A549 (cell line): Measurements from ENCODE around the gene KAT2A. TPM values are rescaled to one million over a fixed set of nuclear protein-coding genes. Genes with fewer than 3 reads are reported as not detected.

Experiments used
- ATAC-seq, 2 experiments: fragments of 200-7000 bp in 1 of 2; fragments of >200 bp in 1 of 2; cut with Nextera tagmentation in 1 of 2; cut with Tn5 transposase in 1 of 2; 3 replicates each; pipeline versions ENCODE4 v1.8.0 to v1.9.1; 2018 to 2020; ENCODE audit warnings: mild to moderate bottlenecking in 1 of 2, moderate library complexity in 1 of 2
- CTCF ChIA-PET: fragments of 300-600 bp; sonication (Branson Sonifier 250); formaldehyde crosslinking; extraction: SDS; loops from one replicate; lab custom pipeline; 2021; ENCODE audit warnings: antibody characterized with exemption, inconsistent platforms; lab: Yijun Ruan, JAX
- POLR2A ChIA-PET: fragments of 350-600 bp; formaldehyde crosslinking; extraction: SDS; loops from one replicate; lab custom pipeline; 2021; ENCODE audit warnings: antibody characterized with exemption, inconsistent platforms; lab: Yijun Ruan, JAX
- DNase-seq, 2 experiments: peaks; one replicate each; pipeline versions ENCODE4 v3.0.0 to v3.0.0-alpha.2; 2011 to 2016; ENCODE audit warnings: low read depth in 1 of 2, low spot score in 1 of 2
- FAIRE-seq: peaks from 2 replicates; lab custom pipeline; 2011; peaks lifted over from hg19 to GRCh38; lab: Jason Lieb, UNC
- H3K27ac ChIP-seq, 2 experiments: fragments of >200 bp; sonication (Bioruptor Twin); formaldehyde crosslinking; 3 replicates each; pipeline ENCODE4 v1.5.1; 2016 to 2017
- H3K4me1 ChIP-seq: fragments of >200 bp; sonication (Bioruptor Twin); formaldehyde crosslinking; 3 replicates; pipeline ENCODE4 v1.6.1; 2016
- H3K4me2 ChIP-seq: fragments of >200 bp; sonication (Bioruptor Twin); formaldehyde crosslinking; 3 replicates; pipeline ENCODE4 v1.6.1; 2016
- H3K4me3 ChIP-seq: fragments of >200 bp; sonication (Bioruptor Twin); formaldehyde crosslinking; 3 replicates; pipeline ENCODE4 v1.5.1; 2016
- H3K9me3 ChIP-seq: fragments of >200 bp; sonication (Bioruptor Twin); formaldehyde crosslinking; 3 replicates; pipeline ENCODE4 v1.6.1; 2016
- BHLHE40 ChIP-seq: IDR thresholded peaks from 2 replicates; pipeline ENCODE4 v1.6.1; 2012; ENCODE audit warnings: low read depth, low read length, inconsistent platforms
- CEBPB ChIP-seq, 2 experiments: fragments of >200 bp in 1 of 2; sonication (Bioruptor Twin) in 1 of 2; formaldehyde crosslinking in 1 of 2; IDR thresholded peaks; 2 replicates each; pipeline ENCODE4 v1.6.1; 2012 to 2016
- CTCF ChIP-seq: fragments of >200 bp; sonication (Bioruptor Twin); formaldehyde crosslinking; IDR thresholded peaks from 3 replicates; pipeline ENCODE4 v1.5.1; 2016
- EHF ChIP-seq: fragments of 250-450 bp; sonication (Bioruptor Pico); IDR thresholded peaks from 2 replicates; pipeline ENCODE4 v1.5.0; 2020; ENCODE audit warnings: mild to moderate bottlenecking
- ELK1 ChIP-seq: fragments of 150-350 bp; IDR thresholded peaks from 2 replicates; pipeline ENCODE4 v1.6.1; 2014; ENCODE audit warnings: low read depth, mild to moderate bottlenecking, low read length
- ESRRA ChIP-seq: fragments of 150-350 bp; IDR thresholded peaks from 2 replicates; pipeline ENCODE4 v1.6.1; 2014; ENCODE audit warnings: mild to moderate bottlenecking, low read length, borderline replicate concordance
- GATA3 ChIP-seq: IDR thresholded peaks from 2 replicates; pipeline ENCODE4 v1.6.1; 2012; ENCODE audit warnings: borderline replicate concordance
- HOXA7 ChIP-seq: fragments of 250-450 bp; sonication (Bioruptor Pico); IDR thresholded peaks from 2 replicates; pipeline ENCODE4 v1.5.0; 2020; ENCODE audit warnings: mild to moderate bottlenecking, moderate library complexity
- HOXB5 ChIP-seq: fragments of 250-450 bp; sonication (Bioruptor Pico); IDR thresholded peaks from 2 replicates; pipeline ENCODE4 v1.5.0; 2020; ENCODE audit warnings: mild to moderate bottlenecking, moderate library complexity
- MAFK ChIP-seq: fragments of 450-650 bp; IDR thresholded peaks from 2 replicates; pipeline ENCODE4 v1.6.1; 2014; ENCODE audit not compliant: partially characterized antibody
- NPAS2 ChIP-seq: fragments of 250-450 bp; sonication (Bioruptor Pico); IDR thresholded peaks from 2 replicates; pipeline ENCODE4 v1.8.0; 2022; ENCODE audit warnings: mild to moderate bottlenecking, moderate library complexity, borderline replicate concordance
- PHF8 ChIP-seq: fragments of 200-600 bp; sonication (generic); IDR thresholded peaks from 2 replicates; pipeline ENCODE4 v1.6.1; 2016; ENCODE audit warnings: low read depth, mild to moderate bottlenecking, antibody characterized with exemption, moderate library complexity, borderline replicate concordance
- RARB ChIP-seq: fragments of 250-450 bp; sonication (Bioruptor Pico); IDR thresholded peaks from 2 replicates; pipeline ENCODE4 v1.8.0; 2021; ENCODE audit warnings: mild to moderate bottlenecking, moderate library complexity
- REST ChIP-seq: fragments of 200-600 bp; sonication (generic); IDR thresholded peaks from 2 replicates; pipeline ENCODE4 v1.6.1; 2016; ENCODE audit warnings: antibody characterized with exemption, mild to moderate bottlenecking, moderate library complexity
- SMC3 ChIP-seq: fragments of >200 bp; sonication (Bioruptor Twin); formaldehyde crosslinking; IDR thresholded peaks from 3 replicates; pipeline ENCODE4 v1.6.1; 2018; ENCODE audit warnings: inconsistent platforms
- SREBF2 ChIP-seq: fragments of 450-650 bp; IDR thresholded peaks from 2 replicates; pipeline ENCODE4 v1.6.1; 2014; ENCODE audit warnings: mild to moderate bottlenecking, moderate library complexity
- TP53 ChIP-seq: fragments of 250-450 bp; sonication (Bioruptor Pico); IDR thresholded peaks from 2 replicates; pipeline ENCODE4 v1.5.0; 2021; ENCODE audit warnings: mild to moderate bottlenecking, moderate library complexity
- ZSCAN20 ChIP-seq: fragments of 250-450 bp; sonication (Bioruptor Pico); IDR thresholded peaks from 2 replicates; pipeline ENCODE4 v1.8.0; 2022; ENCODE audit warnings: mild to moderate bottlenecking, moderate library complexity
- WGBS: methylation state at CpG from one replicate; pipeline ENCODE4 v1.1.6; 2017; ENCODE audit errors: missing lambda C conversion rate; 5-methylcytosine and 5-hydroxymethylcytosine counted together
- polyA plus RNA-seq, 4 experiments: library from polyadenylated mRNA; depleted of rRNA in 3 of 4; stranded (reverse); fragments of >200 nt; fragmentation: RNase III in 1 of 4; extraction: RNeasy Plus Mini Kit Qiagen cat#74134 plus additional on column Dnase treatment in 1 of 4; gene quantifications; 2 replicates in 3 of 4; 3 replicates in 1 of 4; pipeline ENCODE4 v1.2.3, GENCODE V29; 2011 to 2017
- TF ChIP-seq, protein P1 (sequence below): IDR thresholded peaks from 2 replicates; pipeline ENCODE4 v1.6.1; 2012; ENCODE audit warnings: low read depth, borderline replicate concordance
- TF ChIP-seq, protein P2 (sequence below): fragments of 250-450 bp; sonication (Bioruptor Pico); IDR thresholded peaks from 2 replicates; pipeline ENCODE4 v1.5.0; 2020; ENCODE audit warnings: low read depth, mild to moderate bottlenecking, moderate library complexity

The KAT2A gene
- polyA plus RNA-seq, 2 of the 4 experiments (the other 2 are of a cell fraction), result 42.2 to 68.1 TPM

DNA sequence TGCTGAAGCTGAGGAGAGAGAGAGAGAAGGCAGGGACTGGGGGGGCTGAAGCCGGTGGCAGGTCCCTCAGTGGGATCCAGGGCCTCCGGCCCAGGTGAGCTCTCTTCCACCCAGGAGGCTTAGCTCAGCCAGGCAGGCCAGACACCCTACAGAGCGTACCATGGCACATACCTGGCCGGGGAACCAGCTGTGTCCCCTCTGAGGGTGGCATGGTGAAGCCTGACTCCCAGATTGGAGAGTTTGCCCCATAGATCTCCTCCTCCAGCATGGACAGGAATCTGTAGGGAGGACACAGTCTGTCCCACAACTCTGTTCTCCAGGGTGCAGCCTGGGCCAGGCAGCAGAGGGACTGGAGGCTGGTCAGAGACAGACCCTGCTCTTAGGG, 3.0 kb downstream of the KAT2A start:
- H3K27ac ChIP-seq, result no peak overlapping the region
- WGBS, result 71% methylated on average over 4 of the region's 4 CpGs
- POLR2A ChIA-PET, result no interaction called here
- peaks cover 16% of the 10 kb centered on the region for H3K4me1 ChIP-seq
- H3K4me2 ChIP-seq, result no peak overlapping the region
- 0 out of 6 replicates have a peak, but pooled peaks of 1 of the 2 experiments have one; percentile 0 for ATAC-seq
- no peak for TF ChIP-seq HOXB5 (CRISPR knock-in tag)
- no peak for TF ChIP-seq SMC3
- no peak for TF ChIP-seq REST
- TF ChIP-seq ESRRA, result no peak
- TF ChIP-seq ZSCAN20 (CRISPR knock-in tag), result no peak
- no peak for TF ChIP-seq HOXA7 (CRISPR knock-in tag)
- no peak for TF ChIP-seq CTCF
- no peak for TF ChIP-seq NPAS2 (CRISPR knock-in tag)
- TF ChIP-seq, protein P1, sequence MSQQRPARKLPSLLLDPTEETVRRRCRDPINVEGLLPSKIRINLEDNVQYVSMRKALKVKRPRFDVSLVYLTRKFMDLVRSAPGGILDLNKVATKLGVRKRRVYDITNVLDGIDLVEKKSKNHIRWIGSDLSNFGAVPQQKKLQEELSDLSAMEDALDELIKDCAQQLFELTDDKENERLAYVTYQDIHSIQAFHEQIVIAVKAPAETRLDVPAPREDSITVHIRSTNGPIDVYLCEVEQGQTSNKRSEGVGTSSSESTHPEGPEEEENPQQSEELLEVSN, result no peak
- TF ChIP-seq PHF8, result no peak
- TF ChIP-seq RARB (CRISPR knock-in tag), result no peak
- no peak for TF ChIP-seq SREBF2
- no peak for TF ChIP-seq ELK1
- TF ChIP-seq TP53, result no peak
- no peak for TF ChIP-seq MAFK
- TF ChIP-seq CEBPB (IDR thresholded peaks at IDR 0.05), result no peak
- TF ChIP-seq, protein P2, sequence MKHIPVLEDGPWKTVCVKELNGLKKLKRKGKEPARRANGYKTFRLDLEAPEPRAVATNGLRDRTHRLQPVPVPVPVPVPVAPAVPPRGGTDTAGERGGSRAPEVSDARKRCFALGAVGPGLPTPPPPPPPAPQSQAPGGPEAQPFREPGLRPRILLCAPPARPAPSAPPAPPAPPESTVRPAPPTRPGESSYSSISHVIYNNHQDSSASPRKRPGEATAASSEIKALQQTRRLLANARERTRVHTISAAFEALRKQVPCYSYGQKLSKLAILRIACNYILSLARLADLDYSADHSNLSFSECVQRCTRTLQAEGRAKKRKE (CRISPR knock-in tag), result no peak
- no peak for TF ChIP-seq BHLHE40
- no peak for TF ChIP-seq EHF
- TF ChIP-seq GATA3, result no peak
- no peak for DNase-seq
- no peaks in the 10 kb centered on the region for H3K9me3 ChIP-seq
- FAIRE-seq, result no peak
- CTCF ChIA-PET, result interaction anchor here (0.7 to 39.5 kb wide), 38 partner anchors 13 to 402 kb away, joined by 3 to 658 read pairs (median 4); partner anchors contain the start of genes CNP, DNAJC7, GHDC and HAP1
- no peak overlapping the region for H3K4me3 ChIP-seq
